IMR-90 (cell line): ENCODE results near the gene STARD4. TPM values are rescaled to one million over a fixed set of nuclear protein-coding genes. Genes with fewer than 3 reads are reported as not detected.

ENCODE experiments used
- ATAC-seq: fragments of 200-7000 bp; cut with Tn5 transposase; 2 replicates; pipeline ENCODE4 v1.9.1; 2020; ENCODE audit warnings: low read depth, mild to moderate bottlenecking, moderate library complexity
- BruUV-seq: library from RNA; stranded (reverse); fragments of 400-500 nt; replicated peaks from 2 replicates; lab custom pipeline; 2021; lab: Mats Ljungman, UMichigan
- CTCF ChIA-PET: fragments of 300-600 bp; formaldehyde crosslinking; extraction: SDS; loops from one replicate; lab custom pipeline; 2021; ENCODE audit warnings: antibody characterized with exemption; lab: Yijun Ruan, JAX
- POLR2A ChIA-PET: fragments of 300-600 bp; sonication (Branson Sonifier 250); formaldehyde crosslinking; loops from one replicate; lab custom pipeline; 2022; ENCODE audit warnings: antibody characterized with exemption; ENCODE audit not compliant: unreplicated experiment; lab: Charles Lee
- DNase-seq: peaks from one replicate; pipeline ENCODE4 v3.0.0; 2013
- H2AFZ ChIP-seq: replicated peaks from 2 replicates; pipeline ENCODE3; 2013; ENCODE audit warnings: low read length, mild to moderate bottlenecking; ENCODE audit not compliant: poor library complexity
- H2AK5ac ChIP-seq: 2 replicates; pipeline ENCODE4 v1.6.1; 2013; ENCODE audit warnings: low read depth, low read length, inconsistent platforms
- H2AK9ac ChIP-seq: replicated peaks from 2 replicates; pipeline ENCODE3; 2013; ENCODE audit warnings: mild to moderate bottlenecking, low read depth, low read length, moderate library complexity; ENCODE audit not compliant: poor library complexity
- H2BK120ac ChIP-seq: 2 replicates; pipeline ENCODE4 v1.6.1; 2013; ENCODE audit warnings: low read depth, low read length, inconsistent platforms
- H2BK15ac ChIP-seq: 3 replicates; pipeline ENCODE4 v1.6.1; 2013; ENCODE audit warnings: low read depth, low read length, inconsistent platforms
- H2BK20ac ChIP-seq: 2 replicates; pipeline ENCODE4 v1.6.1; 2013; ENCODE audit warnings: low read depth, mild to moderate bottlenecking, inconsistent platforms, low read length, moderate library complexity
- H2BK5ac ChIP-seq: 2 replicates; pipeline ENCODE4 v1.6.1; 2013; ENCODE audit warnings: mild to moderate bottlenecking, low read depth, low read length, inconsistent platforms; ENCODE audit not compliant: poor library complexity, severe bottlenecking
- H3K14ac ChIP-seq: replicated peaks from 2 replicates; pipeline ENCODE4 v1.6.1; 2013; ENCODE audit warnings: low read depth, low read length, inconsistent platforms
- H3K18ac ChIP-seq: 2 replicates; pipeline ENCODE4 v1.6.1; 2013; ENCODE audit warnings: low read depth, low read length, control low read depth
- H3K23ac ChIP-seq: 2 replicates; pipeline ENCODE4 v1.6.1; 2013; ENCODE audit warnings: low read depth, low read length, inconsistent platforms
- H3K27ac ChIP-seq: 2 replicates; pipeline ENCODE4 v1.5.1; 2013; ENCODE audit warnings: mild to moderate bottlenecking, control low read depth, low read length; ENCODE audit not compliant: insufficient read depth
- H3K27me3 ChIP-seq: 2 replicates; pipeline ENCODE4 v1.6.1; 2013; ENCODE audit warnings: low read length; ENCODE audit not compliant: control insufficient read depth, insufficient read depth
- H3K36me3 ChIP-seq: 2 replicates; pipeline ENCODE4 v1.6.1; 2013; ENCODE audit warnings: low read length, mixed read lengths; ENCODE audit not compliant: control insufficient read depth, insufficient read depth
- H3K4ac ChIP-seq: 2 replicates; pipeline ENCODE4 v1.6.1; 2013; ENCODE audit warnings: low read depth, low read length, inconsistent platforms
- H3K4me1 ChIP-seq: 2 replicates; pipeline ENCODE4 v1.6.1; 2013; ENCODE audit warnings: low read length, mixed read lengths; ENCODE audit not compliant: control insufficient read depth, insufficient read depth
- H3K4me2 ChIP-seq: 2 replicates; pipeline ENCODE4 v1.6.1; 2013; ENCODE audit warnings: low read depth, mild to moderate bottlenecking, control low read depth, low read length, moderate library complexity
- H3K4me3 ChIP-seq: 2 replicates; pipeline ENCODE4 v1.5.1; 2013; ENCODE audit warnings: low read depth, mild to moderate bottlenecking, control low read depth, low read length, moderate library complexity; ENCODE audit not compliant: insufficient read depth
- H3K56ac ChIP-seq: 2 replicates; pipeline ENCODE4 v1.6.1; 2013; ENCODE audit warnings: low read length, inconsistent platforms; ENCODE audit not compliant: insufficient read depth; ENCODE audit errors: extremely low read depth
- H3K79me1 ChIP-seq, 2 experiments: 2 replicates each; pipeline ENCODE4 v1.6.1; 2013; ENCODE audit warnings: low read length in 2 of 2, inconsistent platforms in 1 of 2, low read depth in 1 of 2
- H3K9ac ChIP-seq: 2 replicates; pipeline ENCODE4 v1.6.1; 2013; ENCODE audit warnings: low read depth, low read length, control low read depth
- H3K9me1 ChIP-seq: 2 replicates; pipeline ENCODE4 v1.6.1; 2013; ENCODE audit warnings: low read length, inconsistent platforms; ENCODE audit not compliant: insufficient read depth
- H3K9me3 ChIP-seq: 2 replicates; pipeline ENCODE4 v1.6.1; 2013; ENCODE audit warnings: low read length; ENCODE audit not compliant: control insufficient read depth, insufficient read depth
- H4K20me1 ChIP-seq: 2 replicates; pipeline ENCODE4 v1.6.1; 2013; ENCODE audit warnings: low read length, inconsistent platforms; ENCODE audit not compliant: insufficient read depth
- H4K5ac ChIP-seq: 2 replicates; pipeline ENCODE4 v1.6.1; 2013; ENCODE audit warnings: mild to moderate bottlenecking, low read depth, low read length, control low read depth
- H4K8ac ChIP-seq, 2 experiments: 2 replicates each; pipeline ENCODE4 v1.6.1; 2013; ENCODE audit warnings: low read depth in 2 of 2, low read length in 2 of 2, control low read depth in 1 of 2, inconsistent platforms in 1 of 2
- H4K91ac ChIP-seq: 2 replicates; pipeline ENCODE4 v1.6.1; 2013; ENCODE audit warnings: low read depth, low read length, inconsistent platforms; ENCODE audit not compliant: insufficient read depth
- BHLHE40 ChIP-seq: fragments of 150-350 bp; IDR thresholded peaks from 2 replicates; pipeline ENCODE4 v1.6.1; 2016; ENCODE audit warnings: mild to moderate bottlenecking, low read depth, low read length
- CTCF ChIP-seq: conservative IDR thresholded peaks from 2 replicates; pipeline ENCODE4 v1.5.1; 2012; ENCODE audit warnings: mild to moderate bottlenecking, low read depth, low read length, improper control_type of control experiment
- MXI1 ChIP-seq: IDR thresholded peaks from 2 replicates; pipeline ENCODE4 v1.6.1; 2012; ENCODE audit warnings: low read depth, mild to moderate bottlenecking, low read length, moderate library complexity, borderline replicate concordance
- RAD21 ChIP-seq: IDR thresholded peaks from 2 replicates; pipeline ENCODE4 v1.6.1; 2012; ENCODE audit warnings: low read length, improper control_type of control experiment
- SMC3 ChIP-seq: fragments of 150-350 bp; IDR thresholded peaks from 2 replicates; pipeline ENCODE4 v1.6.1; 2016; ENCODE audit warnings: low read depth, mild to moderate bottlenecking, antibody characterized with exemption, low read length, moderate library complexity
- WGBS, 2 experiments: methylation state at CpG; one replicate each; pipeline versions ENCODE4 v1.1.5 to v1.1.7; 2013; ENCODE audit warnings: missing lambda C conversion rate in 2 of 2; ENCODE audit not compliant: insufficient read length in 1 of 2; ENCODE audit errors: extremely low coverage in 2 of 2; 5-methylcytosine and 5-hydroxymethylcytosine counted together
- dilution Hi-C: fragments of 300-500 bp; cut with HindIII; formaldehyde crosslinking; loops from one replicate; pipeline ENCODE4 v1.14.3; 2018; ENCODE audit warnings: low sequenced_read_pairs; ENCODE audit not compliant: unreplicated experiment
- in situ Hi-C: fragments of 300-500 bp; cut with MboI; formaldehyde crosslinking; loops from 3 replicates; pipeline ENCODE4 v1.14.3; 2019; ENCODE audit warnings: low sequenced_read_pairs, inconsistent platforms, mixed read lengths
- intact Hi-C: fragments of 100-400 bp; cut with micrococcal nuclease; formaldehyde crosslinking; loops from 2 replicates; pipeline ENCODE4 v1.10.0; 2022
- polyA plus RNA-seq, 3 experiments: library from polyadenylated mRNA; depleted of rRNA; stranded (reverse); fragments of >200 nt; gene quantifications; 2 replicates each; pipeline ENCODE4 v1.2.3, GENCODE V29; 2012; ENCODE audit warnings: low replicate concordance in 1 of 3
- total RNA-seq: library from RNA; depleted of rRNA; stranded (reverse); fragments of >200 nt; gene quantifications from 2 replicates; pipeline ENCODE4 v1.2.3, GENCODE V29; 2012

Gene STARD4
- total and polyA plus RNA-seq, 2 of the 4 experiments (the other 2 are of a cell fraction): 21.5 to 30.3 TPM

DNA sequence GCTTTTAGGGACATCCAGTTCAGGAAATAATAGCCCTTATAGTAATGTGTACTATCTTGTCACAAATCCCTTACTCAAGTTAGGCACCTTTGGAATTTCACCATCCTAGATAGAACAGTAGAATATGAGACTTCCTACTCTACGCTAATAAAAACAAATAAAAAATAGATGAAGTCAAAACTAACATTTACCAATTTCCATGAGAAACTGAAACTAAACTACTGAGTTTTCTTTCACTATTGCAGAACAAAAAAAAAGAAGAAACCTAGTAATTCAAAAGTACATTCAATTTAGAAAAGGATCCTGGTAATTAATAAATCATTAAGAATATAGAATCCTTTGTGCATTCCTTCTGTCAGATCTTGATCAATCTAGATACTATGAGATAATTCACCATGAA, 14.0 kb downstream of the STARD4 start:
- Histone ChIP-seq H3K36me3 (peaks cover 5% of the 10 kb centered on the region), H3K27me3 (no peaks in the 10 kb centered on the region), H2AK5ac (no peak overlapping the region), H3K56ac (no peak overlapping the region), H2BK120ac (no peak overlapping the region), H2BK20ac (no peak overlapping the region), H4K8ac (no peak overlapping the region), H3K23ac (no peak overlapping the region), H3K4me1 (peaks cover 2% of the 10 kb centered on the region), H4K91ac (no peak overlapping the region), H3K9me3 (no peaks in the 10 kb centered on the region), H2AFZ (no peak overlapping the region), H2BK15ac (no peak overlapping the region), H2AK9ac (no peak overlapping the region), H3K4me3 (no peak overlapping the region), H3K4ac (no peak overlapping the region), H3K14ac (no peak overlapping the region), H3K9ac (no peak overlapping the region), H3K4me2 (peak overlapping the region; percentile 56), H3K9me1 (no peaks in the 10 kb centered on the region), H3K27ac (no peak overlapping the region), H4K20me1 (no peaks in the 10 kb centered on the region), H4K5ac (no peak overlapping the region), H3K18ac (no peak overlapping the region; the same call in 1 of the 2 replicates), H2BK5ac (no peak overlapping the region), H3K79me1 (peaks cover 1 to 3% of the 10 kb centered on the region in 2 experiments; a peak in 1 of 4 replicates)
- no peak for ATAC-seq
- ChIA-PET POLR2A (no interaction called here), CTCF (interaction anchor here (0.6 kb wide), 1 partner anchor 59 kb away, joined by 3 read pairs; no protein-coding TSS in a partner anchor)
- BruUV-seq: no TSS peak
- dilution Hi-C loops: no loop called here
- TF ChIP-seq BHLHE40: no peak
- no peak for TF ChIP-seq SMC3
- TF ChIP-seq MXI1: no peak
- no peak for TF ChIP-seq RAD21
- TF ChIP-seq CTCF: no peak
- WGBS, 2 experiments: no CpG with 5 or more reads among the region's 1 CpG
- intact Hi-C loops: no loop called here
- in situ Hi-C loops: no loop called here
- no peak for DNase-seq
